ENCODE data around the gene LSP1. TPM values are rescaled to one million over a fixed set of nuclear protein-coding genes. Genes with fewer than 3 reads are reported as not detected.

Gene LSP1
- total RNA-seq, 3 donors from 2014 or later: 21.4 to 36.0 (median 23.6) TPM

DNA sequence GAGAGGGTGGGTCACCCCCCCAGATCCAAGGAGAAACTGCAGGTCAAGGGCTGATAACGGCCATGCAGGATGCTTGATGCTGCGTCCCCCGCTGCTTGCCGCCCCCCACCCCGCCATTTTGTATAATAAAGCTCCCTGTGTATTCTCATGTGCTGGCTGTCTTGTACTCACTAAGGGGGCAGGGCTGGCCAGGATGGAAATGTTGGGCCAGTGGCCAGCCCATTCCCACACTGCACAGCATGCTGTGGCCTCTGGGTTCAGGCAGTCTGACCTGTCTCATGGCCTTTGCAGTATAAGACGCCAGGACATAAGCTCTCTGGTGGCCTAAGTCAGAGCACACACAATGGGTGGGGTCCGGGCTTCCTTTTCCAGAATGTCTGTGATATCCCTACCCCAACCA, 39.2 kb downstream of the LSP1 start:
- peaks cover 0 to 5% of the 10 kb centered on the region in 2 donors for H3K4me1 ChIP-seq

GRCh38 chr11:1892558-1892957, 39.7 kb downstream of the LSP1 start:
- TF ChIP-seq, protein P1, sequence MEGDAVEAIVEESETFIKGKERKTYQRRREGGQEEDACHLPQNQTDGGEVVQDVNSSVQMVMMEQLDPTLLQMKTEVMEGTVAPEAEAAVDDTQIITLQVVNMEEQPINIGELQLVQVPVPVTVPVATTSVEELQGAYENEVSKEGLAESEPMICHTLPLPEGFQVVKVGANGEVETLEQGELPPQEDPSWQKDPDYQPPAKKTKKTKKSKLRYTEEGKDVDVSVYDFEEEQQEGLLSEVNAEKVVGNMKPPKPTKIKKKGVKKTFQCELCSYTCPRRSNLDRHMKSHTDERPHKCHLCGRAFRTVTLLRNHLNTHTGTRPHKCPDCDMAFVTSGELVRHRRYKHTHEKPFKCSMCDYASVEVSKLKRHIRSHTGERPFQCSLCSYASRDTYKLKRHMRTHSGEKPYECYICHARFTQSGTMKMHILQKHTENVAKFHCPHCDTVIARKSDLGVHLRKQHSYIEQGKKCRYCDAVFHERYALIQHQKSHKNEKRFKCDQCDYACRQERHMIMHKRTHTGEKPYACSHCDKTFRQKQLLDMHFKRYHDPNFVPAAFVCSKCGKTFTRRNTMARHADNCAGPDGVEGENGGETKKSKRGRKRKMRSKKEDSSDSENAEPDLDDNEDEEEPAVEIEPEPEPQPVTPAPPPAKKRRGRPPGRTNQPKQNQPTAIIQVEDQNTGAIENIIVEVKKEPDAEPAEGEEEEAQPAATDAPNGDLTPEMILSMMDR (IDR thresholded peaks at IDR 0.05): no peak
- TF ChIP-seq POLR2A (IDR thresholded peaks at IDR 0.05) (no peak), POLR2AphosphoS5 (IDR thresholded peaks at IDR 0.05) (no peak)
- Histone ChIP-seq H3K36me3 (no peaks in the 10 kb centered on the region), H3K4me3 (no peak overlapping the region), H3K4me1 (peaks cover 0 to 5% of the 10 kb centered on the region in 2 donors), H3K9me3 (no peaks in the 10 kb centered on the region), H3K27me3 (peaks cover 0 to 4% of the 10 kb centered on the region in 2 donors), H3K27ac (no peak overlapping the region)
- intact Hi-C loops (cut with DNase I; ENCODE audit: low total_unique reads): loop anchor here (10.0 kb wide), 1 partner anchor 52 kb away; the partner anchor contains the start of gene MRPL23
- no peak for DNase-seq (ENCODE audit: low spot score in 2 of 2)

More for the DNA sequence above, 39.2 kb downstream of the LSP1 start:
- intact Hi-C loops (cut with DNase I; ENCODE audit: low total_unique reads): loop anchor here (10.0 kb wide), 1 partner anchor 53 kb away; the partner anchor contains the start of gene MRPL23
- DNase-seq (ENCODE audit: low spot score in 2 of 2): no peak
- Histone ChIP-seq H3K36me3 (no peaks in the 10 kb centered on the region), H3K9me3 (no peaks in the 10 kb centered on the region), H3K27ac (peak overlapping the region in 1 of 2 donors; percentile 88), H3K4me3 (no peak overlapping the region), H3K27me3 (peaks cover 0 to 4% of the 10 kb centered on the region in 2 donors)
- TF ChIP-seq POLR2A (IDR thresholded peaks at IDR 0.05): no peak
- TF ChIP-seq, protein P1 (IDR thresholded peaks at IDR 0.05): no peak
- no peak for TF ChIP-seq POLR2AphosphoS5 (IDR thresholded peaks at IDR 0.05)

DNA sequence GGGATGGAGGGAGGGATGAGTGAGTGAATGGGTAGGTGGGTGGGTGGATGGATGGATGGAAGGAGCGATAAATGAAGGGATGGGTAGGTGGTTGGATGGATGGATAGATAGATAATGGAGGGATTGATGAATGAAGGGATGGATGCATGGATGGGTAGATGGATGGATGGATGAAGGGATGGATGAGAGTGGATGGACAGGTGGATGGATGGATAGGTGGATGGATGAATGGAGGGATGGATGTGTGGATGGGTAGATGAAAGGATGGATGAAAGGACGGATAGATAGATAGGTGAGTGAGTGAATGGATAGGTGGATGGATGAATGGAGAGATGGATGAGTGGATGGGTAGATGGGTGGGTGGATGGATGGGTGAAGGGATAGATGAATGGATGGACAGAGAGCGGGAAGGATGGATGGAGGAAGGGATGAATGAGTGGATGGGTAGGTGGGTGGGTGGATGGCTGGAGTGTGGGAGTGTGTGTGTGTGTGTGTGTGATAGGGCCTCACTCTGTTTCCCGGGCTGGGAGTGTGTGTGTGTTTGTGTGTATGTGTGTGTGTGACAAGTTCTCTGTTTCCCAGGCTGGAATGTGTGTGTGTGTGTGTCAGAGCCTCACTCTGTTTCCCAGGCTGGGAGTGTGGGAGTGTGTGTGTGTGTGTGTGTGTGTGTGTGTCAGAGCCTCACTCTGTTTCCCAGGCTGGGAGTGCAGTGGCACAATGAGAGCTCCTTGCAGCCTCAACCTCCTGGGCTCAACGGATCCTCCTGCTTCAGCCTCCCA, 40.9 kb downstream of the LSP1 start:
- TF ChIP-seq POLR2AphosphoS5 (IDR thresholded peaks at IDR 0.05): no peak
- no peak for TF ChIP-seq POLR2A (IDR thresholded peaks at IDR 0.05)
- TF ChIP-seq, protein P1 (IDR thresholded peaks at IDR 0.05): no peak
- Histone ChIP-seq H3K27me3 (peaks cover 0 to 4% of the 10 kb centered on the region in 2 donors), H3K36me3 (no peaks in the 10 kb centered on the region), H3K4me3 (no peak overlapping the region), H3K27ac (no peak overlapping the region), H3K9me3 (no peaks in the 10 kb centered on the region), H3K4me1 (peaks cover 0 to 2% of the 10 kb centered on the region in 2 donors)
- DNase-seq (ENCODE audit: low spot score in 2 of 2): no peak
- intact Hi-C loops (cut with DNase I; ENCODE audit: low total_unique reads): loop anchor here (1.0 to 10.0 kb wide), 2 partner anchors 23 to 51 kb away; partner anchors contain the start of gene MRPL23

GRCh38 chr11:1894759-1895158, 41.9 kb downstream of the LSP1 start:
- no peaks in the 10 kb centered on the region for H3K9me3 ChIP-seq
- intact Hi-C loops (cut with DNase I; ENCODE audit: low total_unique reads): loop anchor here (10.0 kb wide), 1 partner anchor 50 kb away; the partner anchor contains the start of gene MRPL23
- no peaks in the 10 kb centered on the region for H3K4me1 ChIP-seq
- TF ChIP-seq, protein P1 (IDR thresholded peaks at IDR 0.05): no peak
- TF ChIP-seq POLR2AphosphoS5 (IDR thresholded peaks at IDR 0.05) (no peak), POLR2A (IDR thresholded peaks at IDR 0.05) (no peak)
- H3K4me3 ChIP-seq: no peak overlapping the region
- H3K27me3 ChIP-seq: peaks cover 0 to 4% of the 10 kb centered on the region in 2 donors
- no peak overlapping the region for H3K27ac ChIP-seq
- no peak for DNase-seq (ENCODE audit: low spot score in 2 of 2)
- no peaks in the 10 kb centered on the region for H3K36me3 ChIP-seq

DNA sequence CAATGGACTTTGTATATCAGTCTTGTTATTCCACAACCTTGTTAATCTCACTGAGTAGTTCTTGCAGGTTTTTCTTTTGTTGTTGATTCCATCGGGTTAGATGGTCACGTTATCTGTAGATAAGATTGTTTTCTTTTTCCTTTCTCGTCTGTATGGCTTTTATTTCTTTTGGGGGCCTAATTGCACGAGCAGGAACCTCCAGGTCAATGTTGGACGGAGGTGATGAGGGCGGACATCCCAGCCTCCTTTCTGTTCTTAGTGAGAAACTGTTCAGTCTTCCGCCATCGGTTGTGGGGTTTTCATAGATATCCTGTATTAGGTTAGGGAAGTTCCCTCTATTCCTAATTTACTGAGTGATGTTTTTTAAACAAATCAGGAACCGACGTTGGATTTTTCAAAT, 43.6 kb downstream of the LSP1 start:
- intact Hi-C loops (cut with DNase I; ENCODE audit: low total_unique reads): loop anchor here (10.0 kb wide), 1 partner anchor 48 kb away; the partner anchor contains the start of gene MRPL23
- no peak for DNase-seq (ENCODE audit: low spot score in 2 of 2)
- Histone ChIP-seq H3K4me3 (no peak overlapping the region), H3K4me1 (no peaks in the 10 kb centered on the region), H3K36me3 (no peaks in the 10 kb centered on the region), H3K27me3 (no peaks in the 10 kb centered on the region), H3K9me3 (no peaks in the 10 kb centered on the region), H3K27ac (no peak overlapping the region)
- TF ChIP-seq POLR2A (IDR thresholded peaks at IDR 0.05) (no peak), POLR2AphosphoS5 (IDR thresholded peaks at IDR 0.05) (no peak)
- TF ChIP-seq, protein P1 (IDR thresholded peaks at IDR 0.05): no peak
